WERI-Rb-1 (cell line): Measurements from ENCODE around the gene ADAM12.

Experiments
- DNase-seq: peaks from one replicate; pipeline ENCODE4 v3.0.0-alpha.2; 2020
- H3K27ac ChIP-seq: fragments of 250-450 bp; sonication (Bioruptor Pico); 2 replicates; pipeline ENCODE4 v1.5.1; 2020; ENCODE audit warnings: mild to moderate bottlenecking, moderate library complexity
- H3K27me3 ChIP-seq: fragments of 250-450 bp; sonication (Bioruptor Pico); 2 replicates; pipeline ENCODE4 v1.5.1; 2021; ENCODE audit warnings: mild to moderate bottlenecking, low read depth, moderate library complexity; ENCODE audit not compliant: insufficient read depth, severe bottlenecking
- H3K36me3 ChIP-seq: fragments of 250-450 bp; sonication (Bioruptor Pico); 2 replicates; pipeline ENCODE4 v1.5.1; 2020; ENCODE audit warnings: mild to moderate bottlenecking, moderate library complexity
- H3K4me3 ChIP-seq: 2 replicates; pipeline ENCODE4 v1.5.1; 2011; ENCODE audit warnings: low read depth, mild to moderate bottlenecking, control low read depth, low read length
- H3K9me3 ChIP-seq: fragments of 250-450 bp; sonication (Bioruptor Pico); 2 replicates; pipeline ENCODE4 v1.5.1; 2021; ENCODE audit warnings: mild to moderate bottlenecking, moderate library complexity; ENCODE audit not compliant: severe bottlenecking
- TF ChIP-seq, protein P1 (sequence below): IDR thresholded peaks from 2 replicates; pipeline ENCODE4 v1.5.1; 2011; ENCODE audit warnings: low read depth, mild to moderate bottlenecking, control low read depth, inconsistent platforms, low read length

Gene ADAM12

GRCh38 chr10:126037946-126038345, 350.3 kb downstream of the ADAM12 start:
- TF ChIP-seq, protein P1, sequence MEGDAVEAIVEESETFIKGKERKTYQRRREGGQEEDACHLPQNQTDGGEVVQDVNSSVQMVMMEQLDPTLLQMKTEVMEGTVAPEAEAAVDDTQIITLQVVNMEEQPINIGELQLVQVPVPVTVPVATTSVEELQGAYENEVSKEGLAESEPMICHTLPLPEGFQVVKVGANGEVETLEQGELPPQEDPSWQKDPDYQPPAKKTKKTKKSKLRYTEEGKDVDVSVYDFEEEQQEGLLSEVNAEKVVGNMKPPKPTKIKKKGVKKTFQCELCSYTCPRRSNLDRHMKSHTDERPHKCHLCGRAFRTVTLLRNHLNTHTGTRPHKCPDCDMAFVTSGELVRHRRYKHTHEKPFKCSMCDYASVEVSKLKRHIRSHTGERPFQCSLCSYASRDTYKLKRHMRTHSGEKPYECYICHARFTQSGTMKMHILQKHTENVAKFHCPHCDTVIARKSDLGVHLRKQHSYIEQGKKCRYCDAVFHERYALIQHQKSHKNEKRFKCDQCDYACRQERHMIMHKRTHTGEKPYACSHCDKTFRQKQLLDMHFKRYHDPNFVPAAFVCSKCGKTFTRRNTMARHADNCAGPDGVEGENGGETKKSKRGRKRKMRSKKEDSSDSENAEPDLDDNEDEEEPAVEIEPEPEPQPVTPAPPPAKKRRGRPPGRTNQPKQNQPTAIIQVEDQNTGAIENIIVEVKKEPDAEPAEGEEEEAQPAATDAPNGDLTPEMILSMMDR: no peak
- H3K4me3 ChIP-seq: no peak overlapping the region
- no peak for DNase-seq

GRCh38 chr10:126036515-126036914, 351.8 kb downstream of the ADAM12 start:
- DNase-seq: no peak
- TF ChIP-seq, protein P1: no peak

More at GRCh38 chr10:126037946-126038345, 350.3 kb downstream of the ADAM12 start:
- no peaks in the 10 kb centered on the region for H3K27me3 ChIP-seq
- no peak overlapping the region for H3K27ac ChIP-seq
- peaks cover 3% of the 10 kb centered on the region for H3K9me3 ChIP-seq
- H3K36me3 ChIP-seq: no peaks in the 10 kb centered on the region

DNA sequence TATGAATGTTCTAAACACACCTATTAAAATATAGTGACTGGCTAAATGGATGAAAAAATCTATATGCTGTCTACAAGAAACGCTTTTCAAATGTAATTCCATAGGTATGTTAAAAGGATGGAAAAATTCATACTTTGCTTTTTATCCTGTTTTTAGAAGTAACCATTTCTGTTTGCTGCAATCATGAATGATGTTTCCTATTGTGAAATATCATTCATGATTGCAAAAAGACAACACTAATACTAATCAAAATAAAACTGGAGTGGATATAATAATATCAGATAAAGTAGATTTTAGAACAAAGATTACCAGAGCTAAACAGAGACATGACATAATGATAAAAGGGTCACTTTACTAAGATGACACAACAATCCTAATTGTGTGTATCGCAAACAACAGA, 353.7 kb downstream of the ADAM12 start:
- DNase-seq: no peak
- H3K36me3 ChIP-seq: no peaks in the 10 kb centered on the region
- no peak overlapping the region for H3K4me3 ChIP-seq
- no peaks in the 10 kb centered on the region for H3K27me3 ChIP-seq
- peaks cover 3% of the 10 kb centered on the region for H3K9me3 ChIP-seq
- no peak overlapping the region for H3K27ac ChIP-seq
- TF ChIP-seq, protein P1: no peak

More at GRCh38 chr10:126036515-126036914, 351.8 kb downstream of the ADAM12 start:
- peaks cover 3% of the 10 kb centered on the region for H3K9me3 ChIP-seq
- no peaks in the 10 kb centered on the region for H3K27me3 ChIP-seq
- no peak overlapping the region for H3K4me3 ChIP-seq
- H3K27ac ChIP-seq: no peak overlapping the region
- H3K36me3 ChIP-seq: no peaks in the 10 kb centered on the region

DNA sequence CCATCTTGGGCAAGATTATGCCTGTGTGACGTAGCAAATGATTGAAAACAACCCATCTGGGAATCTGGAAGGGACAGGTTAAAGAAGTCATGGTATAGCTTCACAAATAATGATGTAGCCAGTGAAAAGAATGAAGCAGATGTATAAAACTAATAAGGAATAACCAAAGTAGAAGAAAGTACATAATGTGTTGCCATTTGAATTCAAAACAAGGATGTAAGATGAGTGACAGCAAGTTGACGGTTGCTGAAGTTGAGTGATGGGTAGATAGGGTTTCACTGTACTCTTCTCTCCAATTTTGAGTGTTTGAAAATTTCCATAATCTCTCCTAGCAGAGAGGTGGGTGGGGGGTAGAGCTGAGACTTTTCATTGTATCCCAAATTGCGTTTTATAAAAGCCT, 358.3 kb downstream of the ADAM12 start:
- H3K4me3 ChIP-seq: no peak overlapping the region
- H3K9me3 ChIP-seq: peaks cover 5% of the 10 kb centered on the region
- no peaks in the 10 kb centered on the region for H3K36me3 ChIP-seq
- no peak for DNase-seq
- H3K27ac ChIP-seq: no peak overlapping the region
- no peaks in the 10 kb centered on the region for H3K27me3 ChIP-seq
- TF ChIP-seq, protein P1: no peak

DNA sequence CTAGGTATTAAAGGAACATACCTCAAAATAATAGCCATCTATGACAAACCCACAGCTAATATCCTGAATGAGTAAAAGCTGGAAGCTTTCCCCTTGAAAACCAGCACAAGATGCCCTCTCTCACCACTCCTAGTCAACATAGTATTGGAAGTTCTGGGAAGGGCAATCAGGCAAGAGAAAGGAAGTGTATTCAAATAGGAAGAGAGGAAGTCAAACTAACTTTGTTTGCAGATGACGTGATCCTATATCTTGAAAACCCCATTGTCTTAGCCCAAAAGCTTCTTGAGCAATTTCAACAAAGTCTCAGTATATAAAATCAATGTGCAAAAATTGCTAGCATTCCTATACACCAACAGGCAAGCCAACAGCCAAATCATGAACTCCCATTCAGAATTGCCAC, 360.6 kb downstream of the ADAM12 start:
- no peak overlapping the region for H3K4me3 ChIP-seq
- peaks cover 3% of the 10 kb centered on the region for H3K9me3 ChIP-seq
- DNase-seq: no peak
- TF ChIP-seq, protein P1: no peak
- H3K27ac ChIP-seq: no peak overlapping the region
- no peaks in the 10 kb centered on the region for H3K36me3 ChIP-seq
- no peaks in the 10 kb centered on the region for H3K27me3 ChIP-seq

GRCh38 chr10:126022841-126023240, 365.4 kb downstream of the ADAM12 start:
- no peak for DNase-seq
- Histone ChIP-seq H3K27me3 (no peaks in the 10 kb centered on the region), H3K4me3 (no peak overlapping the region), H3K9me3 (no peaks in the 10 kb centered on the region), H3K27ac (no peak overlapping the region), H3K36me3 (no peaks in the 10 kb centered on the region)
- TF ChIP-seq, protein P1: no peak
